ENCODE measurements around the gene SHB.

The SHB gene

DNA sequence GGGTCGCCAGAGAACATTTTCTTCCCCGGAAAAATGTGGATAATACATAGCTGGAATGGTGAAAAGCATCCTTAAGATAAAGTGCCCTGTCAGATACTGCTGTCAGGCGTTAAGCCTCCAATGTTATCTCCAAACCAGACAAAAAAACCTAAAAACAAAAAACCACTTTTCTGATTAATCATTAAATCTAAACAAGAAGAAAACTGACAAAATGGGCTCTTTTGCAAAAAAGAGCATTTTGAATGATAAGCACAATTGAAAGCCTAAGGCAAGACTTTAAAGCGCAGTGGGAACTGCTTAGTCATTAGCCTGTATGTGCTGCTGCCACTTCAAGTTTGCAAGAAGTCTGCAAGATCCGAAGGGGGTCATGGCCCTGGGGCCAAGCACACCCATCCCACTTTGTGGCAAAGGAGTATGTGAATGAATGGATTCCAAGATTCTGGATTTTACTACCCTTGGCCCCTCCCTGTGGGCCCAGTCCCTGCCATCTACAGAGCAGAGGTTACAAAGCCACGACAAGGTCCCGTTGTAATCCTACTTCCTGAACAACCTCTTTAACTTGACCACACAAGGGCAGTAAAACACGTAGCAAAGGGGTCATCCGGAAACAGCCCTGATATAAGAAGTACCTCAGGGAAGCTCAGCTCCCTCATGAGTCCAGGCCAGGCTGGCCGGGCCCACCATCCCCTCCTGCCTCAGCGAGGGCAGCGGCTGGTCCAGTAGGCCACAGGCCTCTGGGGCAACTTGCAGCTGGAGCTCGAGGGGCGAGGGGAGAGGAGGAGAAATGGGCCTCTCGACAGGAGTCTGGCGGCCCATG is 29.7 kb downstream of the SHB start:
- Histone ChIP-seq H3K27me3 (replicated peaks) (no peaks in the 10 kb centered on the region), H3K4me3 (ENCODE audit: low read depth, low read length) (no peak overlapping the region), H3K36me3 (replicated peaks) (no peaks in the 10 kb centered on the region), H3K27ac (peak overlapping the region; percentile 54)
- TF ChIP-seq, protein P1, sequence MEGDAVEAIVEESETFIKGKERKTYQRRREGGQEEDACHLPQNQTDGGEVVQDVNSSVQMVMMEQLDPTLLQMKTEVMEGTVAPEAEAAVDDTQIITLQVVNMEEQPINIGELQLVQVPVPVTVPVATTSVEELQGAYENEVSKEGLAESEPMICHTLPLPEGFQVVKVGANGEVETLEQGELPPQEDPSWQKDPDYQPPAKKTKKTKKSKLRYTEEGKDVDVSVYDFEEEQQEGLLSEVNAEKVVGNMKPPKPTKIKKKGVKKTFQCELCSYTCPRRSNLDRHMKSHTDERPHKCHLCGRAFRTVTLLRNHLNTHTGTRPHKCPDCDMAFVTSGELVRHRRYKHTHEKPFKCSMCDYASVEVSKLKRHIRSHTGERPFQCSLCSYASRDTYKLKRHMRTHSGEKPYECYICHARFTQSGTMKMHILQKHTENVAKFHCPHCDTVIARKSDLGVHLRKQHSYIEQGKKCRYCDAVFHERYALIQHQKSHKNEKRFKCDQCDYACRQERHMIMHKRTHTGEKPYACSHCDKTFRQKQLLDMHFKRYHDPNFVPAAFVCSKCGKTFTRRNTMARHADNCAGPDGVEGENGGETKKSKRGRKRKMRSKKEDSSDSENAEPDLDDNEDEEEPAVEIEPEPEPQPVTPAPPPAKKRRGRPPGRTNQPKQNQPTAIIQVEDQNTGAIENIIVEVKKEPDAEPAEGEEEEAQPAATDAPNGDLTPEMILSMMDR (IDR thresholded peaks at IDR 0.05; ENCODE audit: low read depth, low read length, missing control alignments) = no peak
- DNase-seq = peak; percentile 33
- in situ Hi-C loops (cut with HindIII; ENCODE audit: low pct_ligation_motif_present, low sequenced_read_pairs) = no loop called here

DNA sequence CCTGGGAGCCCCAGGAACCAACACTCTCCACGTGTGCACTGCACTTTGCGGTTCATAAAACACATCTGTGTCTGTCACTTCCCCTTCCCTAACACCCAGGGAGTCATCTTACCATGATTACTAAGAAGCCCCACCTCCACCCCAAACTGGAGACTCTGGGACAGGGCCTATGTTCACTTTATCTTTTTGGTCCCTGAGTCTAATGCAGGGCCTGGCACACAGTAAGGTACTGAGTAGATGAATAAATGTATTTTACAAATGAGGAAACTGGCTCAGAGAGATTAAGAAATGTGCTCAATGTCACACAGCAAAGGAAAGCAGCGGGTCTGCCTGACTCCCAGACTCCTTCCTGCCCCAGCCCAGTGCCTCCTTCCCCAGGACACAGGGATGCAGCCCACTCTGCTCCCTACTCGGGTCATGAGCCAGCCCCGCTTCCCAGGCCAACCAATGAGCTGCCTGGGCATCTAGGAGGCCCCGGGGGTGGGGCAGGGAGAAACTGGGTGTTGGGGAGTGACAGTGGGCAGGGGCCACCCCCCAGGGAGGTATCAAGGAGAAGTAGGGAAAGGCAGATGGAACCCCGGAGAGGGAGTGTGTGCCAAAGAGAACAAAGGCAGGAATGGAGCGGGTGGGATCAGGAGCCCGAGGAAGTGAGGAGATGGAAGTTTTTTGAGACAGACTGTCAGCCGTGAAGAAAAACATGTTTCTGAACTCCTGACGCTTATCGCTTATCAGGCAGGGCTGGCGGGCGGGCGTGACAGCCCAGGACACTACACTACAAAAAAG is 30.5 kb downstream of the SHB start:
- TF ChIP-seq, protein P1 (IDR thresholded peaks at IDR 0.05; ENCODE audit: low read depth, low read length, missing control alignments) = no peak
- H3K27ac ChIP-seq = peak overlapping the region; percentile 54
- no peak overlapping the region for H3K4me3 ChIP-seq (ENCODE audit: low read depth, low read length)
- no peak for DNase-seq
- in situ Hi-C loops (cut with HindIII; ENCODE audit: low pct_ligation_motif_present, low sequenced_read_pairs) = no loop called here
- no peaks in the 10 kb centered on the region for H3K36me3 ChIP-seq (replicated peaks)
- no peaks in the 10 kb centered on the region for H3K27me3 ChIP-seq (replicated peaks)

DNA sequence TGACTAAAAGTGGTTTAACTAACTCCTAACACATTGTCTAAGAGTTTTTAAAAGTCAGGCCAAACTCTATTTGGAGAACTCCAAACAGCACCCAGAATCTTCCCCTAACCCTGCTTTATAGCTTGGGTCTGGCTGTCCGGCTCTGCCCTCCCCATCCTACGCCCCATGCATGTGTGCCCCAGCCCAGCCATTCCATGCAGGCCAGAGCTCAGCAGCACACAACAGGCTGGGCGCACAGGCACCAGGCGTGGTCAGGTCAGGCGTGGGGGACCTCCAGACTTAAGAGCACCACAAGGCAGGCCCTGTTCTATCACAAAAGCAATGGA is 31.1 kb downstream of the SHB start:
- Histone ChIP-seq H3K36me3 (replicated peaks) (no peaks in the 10 kb centered on the region), H3K4me3 (ENCODE audit: low read depth, low read length) (no peak overlapping the region), H3K27me3 (replicated peaks) (no peaks in the 10 kb centered on the region), H3K27ac (peak overlapping the region; percentile 54)
- DNase-seq = no peak
- TF ChIP-seq, protein P1 (IDR thresholded peaks at IDR 0.05; ENCODE audit: low read depth, low read length, missing control alignments) = no peak
- in situ Hi-C loops (cut with HindIII; ENCODE audit: low pct_ligation_motif_present, low sequenced_read_pairs) = no loop called here

DNA sequence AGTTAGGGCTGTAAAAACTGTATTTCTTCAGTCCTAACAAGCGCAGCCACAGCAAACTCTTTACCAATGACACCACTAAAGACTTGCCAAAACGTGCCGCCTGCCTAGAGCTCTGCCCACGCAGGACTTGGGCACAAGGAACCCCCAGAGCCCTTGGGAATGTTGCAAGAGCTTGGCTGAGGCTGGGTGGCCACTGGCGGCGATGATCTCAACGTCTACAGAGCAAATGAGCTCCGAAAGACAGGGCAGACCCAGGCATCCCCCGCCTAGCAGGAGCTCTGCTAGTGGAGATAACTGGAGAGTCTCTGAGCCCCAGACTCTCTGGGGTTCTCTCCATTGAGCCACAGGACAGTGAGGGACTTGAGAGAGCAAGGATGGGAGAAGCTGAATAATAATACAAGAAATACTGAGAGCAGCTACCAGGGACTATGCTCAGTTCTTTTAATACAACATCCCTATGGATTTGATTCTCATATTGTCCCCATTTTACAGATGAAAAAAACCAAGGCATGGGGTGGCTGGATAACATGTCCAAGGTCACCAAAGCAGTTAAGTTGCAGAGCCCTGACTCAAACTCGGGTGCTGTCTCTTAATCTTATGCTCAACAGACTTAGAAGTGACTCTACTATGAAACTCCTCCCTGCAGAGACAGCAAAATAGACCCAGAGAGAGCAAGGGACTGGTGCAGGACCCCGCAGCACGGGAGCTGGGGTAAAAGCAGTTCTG is 32.5 kb downstream of the SHB start:
- peak; percentile 76 for DNase-seq
- Histone ChIP-seq H3K36me3 (replicated peaks) (no peaks in the 10 kb centered on the region), H3K27me3 (replicated peaks) (no peaks in the 10 kb centered on the region), H3K4me3 (ENCODE audit: low read depth, low read length) (no peak overlapping the region), H3K27ac (peak overlapping the region; percentile 94)
- in situ Hi-C loops (cut with HindIII; ENCODE audit: low pct_ligation_motif_present, low sequenced_read_pairs) = no loop called here
- TF ChIP-seq, protein P1 (IDR thresholded peaks at IDR 0.05; ENCODE audit: low read depth, low read length, missing control alignments) = no peak

DNA sequence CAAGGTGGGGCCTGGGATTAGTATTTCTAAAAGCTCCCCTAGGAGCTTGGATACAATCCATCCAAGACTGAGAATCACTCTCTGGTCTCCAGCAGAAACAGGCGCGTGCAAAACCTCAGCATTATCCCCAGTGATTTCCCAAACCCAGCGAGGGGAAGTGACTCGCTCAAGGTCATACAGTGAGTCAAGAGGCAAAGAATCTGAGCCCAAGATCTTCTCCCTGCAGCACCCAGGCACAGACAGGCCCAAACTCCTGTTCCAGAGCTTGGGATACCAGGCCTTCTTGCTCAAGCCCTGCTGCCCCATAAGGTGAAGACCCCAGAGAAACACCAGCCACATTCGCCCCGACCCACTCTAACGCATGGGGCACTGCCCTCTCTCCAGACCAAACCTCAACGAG is 33.2 kb downstream of the SHB start:
- H3K27me3 ChIP-seq (replicated peaks) = no peaks in the 10 kb centered on the region
- in situ Hi-C loops (cut with HindIII; ENCODE audit: low pct_ligation_motif_present, low sequenced_read_pairs) = no loop called here
- peak overlapping the region; percentile 94 for H3K27ac ChIP-seq
- H3K4me3 ChIP-seq (ENCODE audit: low read depth, low read length) = no peak overlapping the region
- TF ChIP-seq, protein P1 (IDR thresholded peaks at IDR 0.05; ENCODE audit: low read depth, low read length, missing control alignments) = no peak
- no peaks in the 10 kb centered on the region for H3K36me3 ChIP-seq (replicated peaks)
- peak; percentile 87 for DNase-seq
